ENCODE results near the gene PDILT. TPM values are rescaled to one million over a fixed set of nuclear protein-coding genes. Genes with fewer than 3 reads are reported as not detected.
A peak's percentile ranks its signal among the peaks of the same experiment; 100 is the strongest.

Gene PDILT
- total RNA-seq, 1 experiment from 2014 or later, result not detected

GRCh38 chr16:20353379-20353778 is 51.2 kb downstream of the PDILT start:
- POLR2A ChIA-PET (ENCODE audit: low non-redundant PET), result no interaction called here
- H3K4me1 ChIP-seq (ENCODE audit: insufficient read depth, low read length, poor library complexity, severe bottlenecking), result no peaks in the 10 kb centered on the region
- H3K27me3 ChIP-seq (replicated peaks; ENCODE audit: insufficient read depth, low read depth, low read length, poor library complexity), result no peaks in the 10 kb centered on the region
- no peak overlapping the region for H3K4me3 ChIP-seq (ENCODE audit: low read depth, low read length, poor library complexity, severe bottlenecking)
- no TSS peak for BruUV-seq (replicated peaks)
- no peaks in the 10 kb centered on the region for H3K36me3 ChIP-seq (ENCODE audit: insufficient read depth, low read length, poor library complexity, severe bottlenecking)
- no peak overlapping the region for H3K27ac ChIP-seq (ENCODE audit: low read depth, low read length, poor library complexity, severe bottlenecking)
- intact Hi-C loops (cut with micrococcal nuclease; ENCODE audit: unreplicated experiment), result no loop called here
- no peak for DNase-seq (ENCODE audit: low spot score)
- CTCF ChIA-PET, result no interaction called here
- TF ChIP-seq EZH2 (IDR thresholded peaks at IDR 0.05; ENCODE audit: borderline replicate concordance, low read depth, low read length, poor library complexity, severe bottlenecking) (no peak), CTCF (conservative IDR thresholded peaks at IDR 0.05; ENCODE audit: low read depth, low read length) (no peak)
- no peaks in the 10 kb centered on the region for H3K9me3 ChIP-seq (ENCODE audit: low read depth, low read length, poor library complexity, severe bottlenecking)

- ChIA-PET CTCF (no interaction called here), POLR2A (ENCODE audit: low non-redundant PET) (no interaction called here)
Measured at GRCh38 chr16:20352615-20353014, 51.9 kb downstream of the PDILT start, which contains the start of gene UMOD. Gene UMOD, minus strand, starts transcription at chr16:20352715. Its CDS starts 1,978 bp downstream, at chr16:20350737.

GRCh38 chr16:20349615-20350014 is 54.9 kb downstream of the PDILT start:
- CTCF ChIA-PET, result interaction anchor here (0.5 kb wide), 1 partner anchor 481 kb away, joined by 3 read pairs; no protein-coding TSS in a partner anchor

More at GRCh38 chr16:20352615-20353014, 51.9 kb downstream of the PDILT start, which contains the start of gene UMOD:
- no peaks in the 10 kb centered on the region for H3K27me3 ChIP-seq (replicated peaks; ENCODE audit: insufficient read depth, low read depth, low read length, poor library complexity)
- intact Hi-C loops (cut with micrococcal nuclease; ENCODE audit: unreplicated experiment), result no loop called here
- no TSS peak for BruUV-seq (replicated peaks)
- no peak for TF ChIP-seq CTCF (conservative IDR thresholded peaks at IDR 0.05; ENCODE audit: low read depth, low read length)
- TF ChIP-seq EZH2 (IDR thresholded peaks at IDR 0.05; ENCODE audit: borderline replicate concordance, low read depth, low read length, poor library complexity, severe bottlenecking), result no peak
- H3K4me3 ChIP-seq (ENCODE audit: low read depth, low read length, poor library complexity, severe bottlenecking), result no peak within 1 kb of the TSS
- H3K4me1 ChIP-seq (ENCODE audit: insufficient read depth, low read length, poor library complexity, severe bottlenecking), result no peaks in the 10 kb centered on the region
- no peak within 1 kb of the TSS for H3K27ac ChIP-seq (ENCODE audit: low read depth, low read length, poor library complexity, severe bottlenecking)
- no peaks in the 10 kb centered on the region for H3K36me3 ChIP-seq (ENCODE audit: insufficient read depth, low read length, poor library complexity, severe bottlenecking)
- no peaks in the 10 kb centered on the region for H3K9me3 ChIP-seq (ENCODE audit: low read depth, low read length, poor library complexity, severe bottlenecking)
- DNase-seq (ENCODE audit: low spot score), result no peak

More at GRCh38 chr16:20349615-20350014, 54.9 kb downstream of the PDILT start:
- H3K27me3 ChIP-seq (replicated peaks; ENCODE audit: insufficient read depth, low read depth, low read length, poor library complexity), result no peaks in the 10 kb centered on the region
- no peaks in the 10 kb centered on the region for H3K36me3 ChIP-seq (ENCODE audit: insufficient read depth, low read length, poor library complexity, severe bottlenecking)
- H3K27ac ChIP-seq (ENCODE audit: low read depth, low read length, poor library complexity, severe bottlenecking), result no peak overlapping the region
- TF ChIP-seq EZH2 (IDR thresholded peaks at IDR 0.05; ENCODE audit: borderline replicate concordance, low read depth, low read length, poor library complexity, severe bottlenecking), result no peak
- peak; percentile 24; the same call in 1 of the 2 replicates for TF ChIP-seq CTCF (conservative IDR thresholded peaks at IDR 0.05; ENCODE audit: low read depth, low read length)
- no peak overlapping the region for H3K4me3 ChIP-seq (ENCODE audit: low read depth, low read length, poor library complexity, severe bottlenecking)
- intact Hi-C loops (cut with micrococcal nuclease; ENCODE audit: unreplicated experiment), result no loop called here
- DNase-seq (ENCODE audit: low spot score), result no peak
- POLR2A ChIA-PET (ENCODE audit: low non-redundant PET), result no interaction called here
- H3K9me3 ChIP-seq (ENCODE audit: low read depth, low read length, poor library complexity, severe bottlenecking), result no peaks in the 10 kb centered on the region
- BruUV-seq (replicated peaks), result no TSS peak
- no peaks in the 10 kb centered on the region for H3K4me1 ChIP-seq (ENCODE audit: insufficient read depth, low read length, poor library complexity, severe bottlenecking)
